Activated CD4-positive, alpha-beta T cell treated with anti-CD3 and anti-CD28 coated beads, Interleukin-2, amount 50 U/mL, for 4 hours (primary cell): ENCODE results near the gene SMKR1.
"Not testable (repeated sequence)": the region's sequence is repeated elsewhere in the genome, so short reads cannot be mapped to it uniquely, and the experiment has no call there.

Experiments used
- DNase-seq, 2 experiments: peaks; one replicate each; pipeline ENCODE4 v3.0.0-alpha.2; 2020

SMKR1 gene

DNA sequence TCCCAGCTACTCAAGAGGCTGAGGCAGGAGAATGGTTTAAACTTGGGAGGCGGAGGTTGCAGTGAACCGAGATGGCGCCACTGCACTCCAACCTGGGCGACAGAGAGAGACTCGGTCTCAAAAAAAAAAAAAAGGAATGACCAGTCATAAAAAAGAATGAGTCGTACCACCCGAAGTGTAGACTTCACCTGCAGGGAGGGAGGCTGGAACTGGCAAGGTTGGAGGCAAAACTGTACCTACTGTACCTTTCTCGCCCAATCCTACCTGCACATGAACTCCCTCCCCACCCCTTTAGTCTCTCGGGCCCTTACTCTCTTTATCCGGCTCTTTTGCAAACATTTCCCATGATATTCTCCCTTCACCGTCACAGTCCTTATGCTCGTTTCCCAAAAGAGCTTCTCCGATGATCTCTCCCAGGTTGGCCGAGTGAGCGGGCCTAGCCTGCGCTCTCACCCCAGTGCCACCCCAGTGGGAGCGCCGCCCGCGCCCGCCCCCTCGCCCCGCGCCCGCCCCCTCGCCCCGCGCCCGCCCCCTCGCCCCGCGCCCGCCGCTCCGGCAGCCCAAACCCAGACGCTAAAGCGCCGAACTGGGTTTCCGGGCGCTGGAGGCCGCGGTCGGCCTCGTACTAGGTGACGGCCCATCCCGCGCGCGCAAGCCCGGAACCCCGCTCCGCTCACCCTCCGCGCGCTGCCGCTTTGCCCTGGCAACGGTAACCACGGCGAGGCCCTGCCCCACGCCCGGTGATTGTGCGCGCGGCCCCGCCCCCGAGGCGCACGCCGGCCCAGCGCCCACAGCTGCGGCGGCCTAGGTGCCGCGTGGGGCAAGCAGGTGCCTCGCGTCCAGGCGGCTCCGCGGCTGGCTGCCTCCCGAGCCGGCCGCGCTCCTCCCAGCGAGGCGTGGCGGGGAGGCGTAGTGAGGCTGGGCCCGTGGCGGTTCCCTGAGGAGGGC is at the start of gene SMKR1:
SMKR1 (plus strand) TSS at position 772 of the 948 bp plus-strand sequence. CDS start 294 bp downstream, outside the sequence.
- peak; percentile 88 to 91 for DNase-seq

DNA sequence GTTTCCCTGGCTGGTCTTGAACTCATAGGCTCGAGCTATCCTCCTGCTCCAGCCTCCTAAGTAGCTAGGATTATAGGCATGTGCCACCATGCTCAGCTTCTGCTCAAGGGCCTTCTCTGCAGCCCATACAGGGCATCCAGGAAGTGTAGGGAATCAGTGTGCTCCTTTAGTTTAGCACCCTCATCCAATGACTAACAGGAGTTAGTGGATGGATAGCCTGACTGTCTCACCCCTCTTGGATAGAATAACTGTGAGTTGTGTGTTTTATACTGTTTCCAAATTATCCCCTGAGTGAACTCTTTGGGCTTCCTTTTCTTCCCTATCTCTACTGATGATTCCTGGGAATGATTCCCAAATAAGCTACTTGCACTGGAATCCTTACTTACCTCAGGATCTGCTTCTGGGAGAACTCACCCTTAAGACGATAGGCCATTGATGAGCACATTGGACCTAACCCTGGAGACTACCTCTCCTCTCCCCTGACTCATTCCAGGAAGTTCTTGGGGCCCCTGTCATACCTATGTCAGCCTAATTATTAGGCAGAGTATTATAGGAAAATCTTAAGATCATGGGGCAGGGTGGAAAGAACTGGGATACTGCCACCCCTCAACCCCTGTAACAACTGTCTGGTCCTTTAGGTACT is 49.6 kb upstream of the SMKR1 start:
- DNase-seq, result no peak

DNA sequence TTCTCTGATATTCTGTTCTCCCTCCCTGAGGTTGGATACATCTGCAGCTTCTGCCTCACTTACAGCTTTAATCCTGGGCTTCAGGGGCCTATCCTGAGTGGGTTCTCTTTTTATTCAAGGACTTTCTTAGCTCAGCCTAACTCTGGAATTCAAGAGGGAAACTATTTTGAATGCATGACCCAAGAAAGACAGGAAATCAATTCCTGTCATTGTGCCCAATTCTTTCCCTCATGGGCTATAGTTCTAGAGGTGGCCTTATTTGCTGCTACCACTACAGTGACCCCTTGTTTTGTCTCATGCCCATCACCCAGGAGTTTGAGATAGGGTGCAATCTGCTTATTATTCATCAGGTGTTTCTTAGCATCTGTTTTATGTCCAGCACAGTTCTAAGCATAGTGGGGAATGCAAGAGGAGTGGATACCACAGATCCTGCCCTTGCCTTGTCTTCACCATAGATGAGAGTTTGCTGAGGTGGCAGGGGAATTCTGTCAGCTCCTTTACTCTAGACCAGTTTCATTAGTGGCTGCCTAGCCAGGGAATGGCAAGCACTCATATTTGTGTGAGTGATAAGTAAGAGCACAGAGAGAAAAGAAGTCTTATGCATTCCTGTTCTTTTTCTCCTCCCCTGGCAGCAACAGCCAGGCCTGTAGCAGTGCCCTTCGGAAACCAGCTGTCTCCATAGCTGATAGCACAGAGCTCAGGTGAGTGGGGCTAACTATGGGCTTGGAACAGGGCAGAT is 48.7 kb upstream of the SMKR1 start:
- no peak for DNase-seq

DNA sequence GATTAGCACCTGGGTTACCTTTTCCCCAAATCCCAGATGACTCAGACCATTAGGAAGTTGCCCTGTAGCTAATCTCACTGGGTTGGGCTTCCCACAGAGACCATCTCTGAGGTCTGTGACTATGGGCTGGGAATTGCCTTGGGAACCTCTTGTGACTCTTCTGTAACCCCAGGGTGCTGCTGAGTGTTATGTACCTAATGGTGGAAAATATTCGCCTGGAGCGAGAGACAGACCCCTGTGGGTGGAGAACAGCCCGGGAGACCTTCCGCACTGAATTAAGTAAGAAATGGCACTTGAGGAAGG is 48.1 kb upstream of the SMKR1 start:
- no peak for DNase-seq

DNA sequence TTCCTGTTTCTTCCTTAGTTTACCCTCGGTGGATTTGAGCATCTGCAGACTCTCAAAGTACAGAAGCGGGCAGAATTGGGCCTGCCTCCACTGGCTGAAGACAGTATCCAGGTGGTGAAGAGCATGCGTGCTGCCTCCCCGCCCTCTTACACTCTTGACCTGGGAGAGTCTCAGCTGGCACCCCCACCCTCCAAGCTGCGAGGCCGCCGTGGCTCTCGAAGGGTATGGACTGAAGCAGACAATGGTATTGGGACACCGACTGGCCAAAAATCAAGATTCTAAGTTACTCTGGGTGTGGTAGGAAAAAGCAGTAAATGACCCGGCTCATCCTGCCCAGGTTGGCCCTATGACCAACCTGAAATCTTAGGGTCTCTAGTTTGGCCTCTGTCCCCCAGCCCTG is 45.9 kb upstream of the SMKR1 start:
- DNase-seq, result no peak

DNA sequence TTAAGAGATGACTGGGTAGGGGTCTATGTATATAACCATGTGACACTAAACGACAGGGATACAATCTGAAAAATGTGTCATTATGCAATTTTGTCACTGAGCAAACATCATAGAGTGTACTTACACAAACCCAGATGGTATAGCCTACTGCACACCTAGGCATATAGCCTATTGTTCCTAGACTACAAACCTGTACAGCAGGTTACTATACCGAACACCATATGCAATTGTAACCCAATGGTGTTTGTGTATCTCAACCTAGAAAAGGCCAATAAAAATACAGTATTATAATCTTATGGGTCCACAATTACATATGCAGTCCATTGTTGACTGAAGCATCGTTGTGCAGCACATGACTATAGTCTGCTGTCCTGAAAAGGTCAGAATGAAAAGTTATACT is 45.2 kb upstream of the SMKR1 start:
- no peak for DNase-seq

DNA sequence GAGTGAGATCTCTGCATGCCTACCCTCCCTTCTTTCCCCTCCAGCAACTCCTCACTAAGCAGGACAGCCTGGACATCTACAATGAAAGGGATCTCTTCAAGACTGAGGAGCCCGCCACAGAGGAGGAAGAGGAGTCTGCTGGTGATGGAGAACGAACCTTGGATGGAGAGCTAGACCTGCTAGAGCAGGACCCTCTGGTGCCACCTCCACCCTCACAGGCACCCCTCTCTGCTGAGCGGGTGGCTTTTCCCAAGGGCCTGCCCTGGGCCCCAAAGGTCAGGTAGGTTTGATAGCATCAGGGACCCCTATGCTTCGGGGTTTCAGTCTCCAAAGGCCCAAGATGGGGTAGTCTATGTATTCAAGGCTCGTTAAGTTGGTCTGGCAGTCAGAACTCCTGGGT is 44.2 kb upstream of the SMKR1 start:
- no peak for DNase-seq

DNA sequence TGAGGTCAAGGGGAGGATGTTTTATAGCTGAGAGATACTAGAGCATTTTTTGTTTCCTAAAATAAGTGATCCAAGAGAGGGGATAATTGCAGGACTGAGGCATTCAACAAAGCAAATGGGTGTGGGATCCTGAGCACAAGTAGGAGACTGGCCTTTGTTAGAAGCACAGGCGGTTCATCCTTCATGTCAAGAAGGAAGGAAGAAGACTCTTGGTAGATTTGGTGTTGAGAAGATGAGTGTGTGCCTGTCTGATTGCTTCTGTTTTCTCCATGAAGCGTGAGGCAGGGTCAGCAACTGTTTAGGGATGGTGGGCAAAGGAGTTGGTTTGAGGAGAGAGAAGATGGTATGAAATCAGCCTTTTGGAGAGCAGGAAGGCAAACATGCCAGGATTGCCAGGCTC is 40.5 kb upstream of the SMKR1 start:
- DNase-seq, result no peak

DNA sequence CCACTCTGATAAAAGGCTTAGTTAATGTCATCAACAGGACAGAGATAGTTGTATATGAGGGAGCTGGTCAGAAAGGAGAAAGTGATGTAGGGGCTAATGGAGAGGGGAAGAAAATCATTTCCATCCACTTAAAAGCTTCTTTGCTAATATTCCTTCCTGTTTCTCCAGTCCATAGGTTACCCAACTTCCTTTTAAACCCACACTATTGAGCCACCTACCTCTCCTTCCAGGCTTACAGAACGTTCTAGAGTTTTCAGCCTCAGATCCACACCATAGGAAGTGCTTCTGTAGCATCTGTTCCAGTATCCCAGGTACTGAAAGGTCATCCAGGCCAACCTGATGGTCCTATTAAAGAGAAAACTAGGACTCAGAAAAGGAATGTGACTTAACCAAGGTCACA is 39.9 kb upstream of the SMKR1 start:
- no peak for DNase-seq

DNA sequence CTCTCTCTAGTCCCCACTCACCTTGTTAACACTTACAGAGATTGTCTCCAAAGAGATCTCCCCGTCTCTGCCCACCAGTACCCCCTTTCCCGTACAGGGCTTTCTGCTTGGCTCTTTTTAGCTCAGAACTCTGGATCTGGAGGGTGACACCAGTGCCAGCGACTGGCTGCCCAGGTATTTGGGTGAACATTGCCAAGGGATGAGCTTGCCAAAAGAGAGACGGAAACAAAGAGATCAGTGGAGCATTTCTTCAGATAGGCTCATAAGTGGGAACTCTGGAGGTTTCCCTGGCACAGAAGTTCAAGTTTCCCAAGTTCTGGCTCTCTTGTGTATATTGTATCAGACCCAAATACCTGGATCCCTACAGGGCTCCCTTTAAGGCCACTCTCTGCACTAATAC is 38.1 kb upstream of the SMKR1 start:
- no peak for DNase-seq

DNA sequence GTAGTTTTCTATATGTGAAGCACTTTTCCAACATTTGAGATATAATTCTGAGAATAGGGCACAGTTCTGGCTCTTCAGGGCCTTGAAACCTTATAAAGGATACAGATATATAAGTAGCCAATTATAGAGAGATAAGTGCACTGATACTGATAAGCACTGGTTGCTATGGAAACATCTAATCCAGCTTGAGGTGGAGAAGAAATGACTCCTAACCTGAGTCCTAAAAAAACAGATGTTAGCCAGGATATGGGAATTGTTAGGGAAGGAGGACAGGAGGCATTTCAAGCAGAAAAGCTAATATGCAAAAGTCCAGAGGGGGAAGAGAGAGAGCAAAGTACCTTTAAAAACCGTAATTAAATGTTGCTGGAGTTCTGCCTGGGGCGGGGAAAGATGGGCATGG is 37.3 kb upstream of the SMKR1 start:
- DNase-seq, result no peak

DNA sequence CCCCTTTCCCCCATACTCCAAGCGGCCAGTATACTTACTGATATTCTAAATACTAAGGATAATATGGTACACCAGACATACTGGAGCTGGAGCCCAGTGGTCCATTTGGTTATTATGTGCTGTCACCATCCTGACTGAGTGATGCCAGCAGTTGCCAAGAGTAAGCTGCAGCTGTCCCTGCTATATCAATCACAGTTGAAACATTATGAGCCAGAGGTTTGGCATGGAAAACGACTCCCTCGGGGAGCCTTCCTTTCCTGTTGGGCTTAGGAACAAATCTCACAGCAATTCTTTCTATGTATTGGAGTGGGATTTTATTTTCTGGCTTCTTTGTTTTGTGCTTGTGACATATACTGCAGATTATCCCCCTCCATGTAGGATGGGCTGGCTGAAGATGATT is 35.5 kb upstream of the SMKR1 start:
- no peak for DNase-seq

DNA sequence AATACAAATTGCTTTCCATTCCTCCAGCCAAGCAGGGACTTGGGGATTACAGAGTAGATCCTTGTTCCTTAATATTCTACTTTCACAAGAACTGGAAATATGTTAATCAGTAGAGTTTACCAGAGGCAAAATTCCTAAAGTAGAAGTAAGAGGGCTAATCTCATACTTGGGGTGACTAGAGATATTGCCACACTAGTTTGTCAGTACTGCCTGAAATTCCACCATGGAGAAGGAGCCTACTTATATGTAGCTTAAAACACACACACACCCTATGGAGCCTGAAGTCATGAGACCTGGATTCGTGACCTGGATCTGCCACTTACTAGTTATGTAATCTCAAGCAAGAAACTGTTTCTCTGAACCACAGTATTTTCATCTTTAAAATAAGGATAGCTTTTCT is 34.2 kb upstream of the SMKR1 start:
- no peak for DNase-seq

DNA sequence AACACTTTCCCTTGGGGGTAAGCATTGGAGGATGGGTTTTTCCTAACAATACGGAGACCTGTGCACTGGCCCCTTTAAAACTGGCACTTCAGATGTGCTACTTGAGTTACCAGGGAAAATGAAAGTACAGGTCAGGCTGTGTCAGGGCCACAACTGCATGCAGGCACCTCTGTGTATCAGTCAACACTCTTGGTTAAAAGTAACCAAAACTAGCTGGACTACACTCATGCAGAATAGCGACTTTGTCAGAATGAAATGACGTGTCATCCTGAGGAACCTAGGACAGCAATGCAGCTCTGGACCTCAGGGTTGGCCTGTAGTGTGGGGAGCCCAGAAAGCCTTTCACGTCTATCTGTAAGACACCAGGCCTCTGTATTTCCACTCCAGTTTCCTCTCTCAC is 33.8 kb upstream of the SMKR1 start:
- DNase-seq, result no peak

DNA sequence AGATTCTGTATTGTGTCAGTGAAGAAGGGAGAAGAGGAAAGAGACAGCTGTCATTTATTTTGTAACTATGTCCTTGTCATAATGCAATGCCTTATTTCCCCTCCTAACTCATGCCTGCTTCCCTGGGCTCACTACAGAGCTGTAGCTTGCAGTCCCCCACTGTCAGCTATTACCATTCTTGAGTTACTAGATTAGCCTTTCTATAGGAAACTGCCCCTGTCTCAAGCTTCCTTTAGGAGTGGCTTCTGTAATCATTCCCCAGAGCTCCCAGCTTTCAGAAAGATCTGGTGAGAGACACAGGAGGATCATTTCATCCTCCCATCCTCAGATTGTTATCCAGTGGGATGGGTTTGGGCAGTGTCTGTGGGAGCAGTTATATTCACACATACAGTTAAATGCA is 32.4 kb upstream of the SMKR1 start:
- no peak for DNase-seq

DNA sequence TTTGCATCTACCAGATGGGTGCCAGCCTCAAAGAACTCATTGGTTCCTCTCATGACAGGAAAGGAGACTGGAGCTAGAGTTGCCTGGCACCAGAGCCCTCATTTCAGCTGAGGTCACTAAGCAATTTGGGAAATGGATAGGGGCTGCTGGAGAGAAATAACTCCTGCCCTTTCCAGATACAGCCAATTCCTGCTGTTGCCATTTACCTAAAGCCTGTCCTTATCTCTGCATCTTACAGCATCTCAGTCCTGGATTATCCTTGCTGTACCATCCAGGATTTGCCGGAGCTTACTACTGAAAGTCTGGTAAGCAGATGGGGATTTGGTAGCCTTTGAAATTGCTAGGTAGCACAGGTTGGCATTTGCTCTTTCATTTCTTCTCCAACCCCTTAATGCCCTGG is 31.9 kb upstream of the SMKR1 start:
- DNase-seq, result no peak

DNA sequence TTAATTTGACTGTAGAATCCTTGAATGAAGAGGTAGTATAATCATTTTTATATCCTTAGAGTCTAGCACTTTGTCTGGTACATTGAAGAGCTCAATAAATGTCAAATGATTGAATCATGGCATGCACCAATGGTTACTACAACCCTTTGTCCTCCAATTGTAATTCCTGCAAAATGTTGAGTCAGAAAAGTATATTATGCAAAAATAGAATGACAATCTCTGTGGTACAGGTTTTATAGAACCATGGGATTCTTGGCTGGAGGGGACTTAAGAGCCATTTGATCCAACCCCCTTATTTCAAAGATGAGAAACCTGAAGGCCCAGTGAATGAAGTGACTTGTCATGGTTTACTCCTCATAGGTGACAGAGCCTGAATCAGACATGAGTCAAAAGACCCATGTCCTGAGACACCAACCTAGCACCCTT is 30.9 kb upstream of the SMKR1 start:
- no peak for DNase-seq

DNA sequence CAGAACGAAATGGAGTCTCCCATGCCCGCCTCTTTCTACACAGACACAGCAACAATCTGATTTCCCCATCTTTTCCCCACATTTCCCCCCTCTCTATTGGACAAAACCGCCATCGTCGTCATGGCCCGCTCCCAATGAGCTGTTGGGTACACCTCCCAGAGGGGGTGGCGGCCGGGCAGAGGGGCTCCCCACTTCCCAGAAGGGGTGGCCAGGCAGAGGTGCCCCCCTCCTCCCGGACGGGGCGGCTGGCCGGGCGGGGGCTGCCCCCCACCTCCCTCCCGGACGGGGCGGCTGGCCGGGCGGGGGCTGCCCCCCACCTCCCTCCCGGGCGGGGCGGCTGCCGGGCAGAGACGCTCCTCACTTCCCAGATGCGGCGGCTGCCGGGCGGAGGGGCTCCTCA is 26.4 kb upstream of the SMKR1 start:
- not testable (repeated sequence) for DNase-seq

DNA sequence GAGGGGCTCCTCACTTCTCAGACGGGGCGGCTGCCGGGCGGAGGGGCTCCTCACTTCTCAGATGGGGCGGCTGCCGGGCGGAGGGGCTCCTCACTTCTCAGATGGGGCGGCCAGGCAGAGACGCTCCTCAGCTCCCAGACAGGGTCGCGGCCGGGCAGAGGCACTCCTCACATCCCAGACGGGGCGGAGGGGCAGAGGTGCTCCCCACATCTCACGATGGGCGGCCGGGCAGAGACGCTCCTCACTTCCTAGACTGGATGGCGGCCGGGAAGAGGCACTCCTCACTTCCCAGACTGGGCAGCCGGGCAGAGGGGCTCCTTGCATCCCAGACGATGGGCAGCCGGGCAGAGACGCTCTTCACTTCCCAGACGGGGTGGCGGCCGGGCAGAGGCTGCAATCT is 25.9 kb upstream of the SMKR1 start:
- DNase-seq, result not testable (repeated sequence)

DNA sequence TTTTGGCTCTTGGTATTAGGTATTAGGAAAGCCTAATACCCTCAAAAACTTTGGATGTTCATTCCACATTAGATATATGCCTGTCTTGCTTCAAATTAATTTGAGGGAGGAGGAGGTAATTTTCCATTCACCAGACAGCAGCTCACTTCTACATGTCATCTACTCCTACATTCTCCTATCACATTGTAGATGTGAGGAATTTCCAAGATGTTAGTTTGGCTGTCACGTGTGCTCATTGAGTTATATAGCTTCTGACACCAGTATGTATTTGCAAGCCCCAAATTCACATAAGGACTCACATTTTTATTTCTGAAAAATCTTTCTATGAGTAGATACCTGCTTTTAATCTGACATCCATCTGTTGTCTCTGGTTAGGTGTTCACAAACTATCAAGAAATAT is 22.5 kb upstream of the SMKR1 start:
- no peak for DNase-seq

DNA sequence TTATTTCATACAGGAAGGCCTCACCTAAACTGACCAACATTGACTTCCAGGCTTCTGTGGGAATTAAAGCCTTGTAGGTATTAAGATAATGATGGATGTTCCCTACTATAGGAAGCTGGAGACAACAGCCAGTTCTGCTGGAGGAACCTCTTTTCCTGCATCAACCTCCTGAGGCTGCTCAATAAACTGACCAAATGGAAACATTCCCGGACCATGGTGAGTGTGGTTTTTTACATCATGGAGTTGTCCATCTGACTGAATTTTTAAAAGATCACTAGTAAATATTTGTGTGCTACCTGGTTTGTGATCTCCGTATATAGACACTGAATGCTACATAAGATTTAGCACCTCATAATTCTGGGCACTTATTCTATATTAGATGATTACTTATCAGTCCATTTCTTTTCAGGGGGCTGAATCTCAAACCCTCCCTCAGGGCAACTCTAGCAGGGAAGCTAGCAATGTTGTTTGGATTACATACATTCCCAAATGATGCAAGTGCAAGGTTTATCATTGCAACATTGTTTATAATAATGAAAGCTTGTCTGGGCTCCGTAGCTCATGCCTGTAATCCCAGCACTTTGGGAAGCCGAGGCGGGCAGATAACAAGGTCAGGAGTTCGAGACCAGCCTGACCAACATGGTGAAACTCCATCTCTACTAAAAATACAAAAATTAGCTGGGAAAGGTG is 21.5 kb upstream of the SMKR1 start:
- no peak for DNase-seq

DNA sequence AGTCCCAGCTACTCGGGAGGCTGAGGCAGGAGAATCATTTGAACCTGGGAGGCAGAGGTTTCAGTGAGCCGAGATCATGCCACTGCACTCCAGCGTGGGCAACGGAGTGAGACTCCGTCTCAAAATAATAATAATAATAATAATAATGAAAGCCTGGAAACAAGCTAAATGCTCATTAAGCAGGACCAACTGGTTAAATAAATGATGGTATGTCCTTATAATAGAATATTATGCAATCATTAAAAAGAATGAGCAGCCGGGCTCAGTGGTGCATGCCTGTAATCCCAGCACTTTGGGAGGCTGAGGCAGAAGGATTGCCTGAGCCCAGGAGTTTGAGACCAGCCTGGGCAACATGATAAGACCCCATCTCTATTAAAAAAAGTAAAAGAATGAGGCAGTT is 21.0 kb upstream of the SMKR1 start:
- DNase-seq, result not testable (repeated sequence)

DNA sequence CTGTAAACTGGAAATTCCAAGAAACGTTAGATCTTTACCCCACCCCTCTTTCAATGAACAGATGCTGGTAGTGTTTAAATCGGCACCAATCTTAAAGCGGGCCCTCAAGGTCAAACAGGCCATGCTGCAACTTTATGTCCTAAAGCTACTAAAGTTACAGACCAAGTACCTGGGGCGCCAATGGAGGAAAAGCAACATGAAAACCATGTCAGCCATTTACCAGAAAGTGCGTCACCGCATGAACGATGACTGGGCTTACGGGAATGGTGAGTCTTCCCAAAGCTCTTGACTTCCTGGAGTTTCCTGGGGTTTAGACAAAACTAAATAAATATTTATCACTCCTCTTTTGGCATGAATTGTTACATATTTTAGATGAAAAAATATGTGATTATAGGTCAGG is 19.6 kb upstream of the SMKR1 start:
- DNase-seq, result no peak
